Mesenchymal stem cell (in vitro differentiated cells and primary cell): ENCODE measurements around the gene SLC49A3.

Experiments
- DNase-seq: peaks from one replicate; pipeline ENCODE4 v3.0.0-alpha.2; 2013
- H2AFZ ChIP-seq: one replicate; pipeline ENCODE4 v1.6.1; 2013; ENCODE audit warnings: low read depth, mild to moderate bottlenecking, control low read depth, inconsistent platforms, low read length, moderate library complexity
- H2AK5ac ChIP-seq: 2 replicates; pipeline ENCODE4 v1.6.1; 2013; ENCODE audit warnings: low read length, moderate library complexity, mild to moderate bottlenecking, inconsistent platforms; ENCODE audit not compliant: severe bottlenecking
- H2BK120ac ChIP-seq: one replicate; pipeline ENCODE4 v1.6.1; 2013; ENCODE audit warnings: low read depth, mild to moderate bottlenecking, inconsistent platforms, low read length, moderate library complexity
- H2BK12ac ChIP-seq, 2 experiments: one replicate each; pipeline ENCODE4 v1.6.1; 2013; ENCODE audit warnings: inconsistent platforms in 2 of 2, low read length in 2 of 2, mild to moderate bottlenecking in 2 of 2, moderate library complexity in 2 of 2, control low read depth in 1 of 2
- H2BK15ac ChIP-seq: one replicate; pipeline ENCODE4 v1.6.1; 2013; ENCODE audit warnings: mild to moderate bottlenecking, low read depth, inconsistent platforms; ENCODE audit not compliant: poor library complexity, severe bottlenecking
- H2BK5ac ChIP-seq: 2 replicates; pipeline ENCODE4 v1.6.1; 2013; ENCODE audit warnings: low read depth, mild to moderate bottlenecking, low read length, control low read depth, inconsistent platforms; ENCODE audit not compliant: poor library complexity, severe bottlenecking
- H3K14ac ChIP-seq, 2 experiments: one replicate each; pipeline ENCODE4 v1.6.1; 2013; ENCODE audit warnings: inconsistent platforms in 2 of 2, low read length in 2 of 2, control low read depth in 1 of 2, mild to moderate bottlenecking in 1 of 2, moderate library complexity in 1 of 2
- H3K18ac ChIP-seq, 2 experiments: one replicate each; pipeline ENCODE4 v1.6.1; 2013; ENCODE audit warnings: inconsistent platforms in 2 of 2, low read length in 2 of 2, control low read depth in 1 of 2, low read depth in 1 of 2, mild to moderate bottlenecking in 1 of 2
- H3K23ac ChIP-seq, 2 experiments: one replicate each; pipeline ENCODE4 v1.6.1; 2013; ENCODE audit warnings: inconsistent platforms in 2 of 2, low read length in 2 of 2, mild to moderate bottlenecking in 2 of 2, moderate library complexity in 2 of 2, control low read depth in 1 of 2
- H3K27ac ChIP-seq: 2 replicates; pipeline ENCODE4 v1.5.1; 2013; ENCODE audit warnings: mild to moderate bottlenecking, moderate library complexity, low read length, control low read depth, inconsistent platforms; ENCODE audit not compliant: poor library complexity, severe bottlenecking
- H3K27me3 ChIP-seq, 2 experiments: 2 replicates each; pipeline versions ENCODE4 v1.6.1 to v1.7.0; 2013; ENCODE audit warnings: low read length in 2 of 2, mild to moderate bottlenecking in 2 of 2, moderate library complexity in 2 of 2, control low read depth in 1 of 2, inconsistent platforms in 1 of 2; ENCODE audit not compliant: control insufficient read depth in 1 of 2, insufficient read depth in 1 of 2
- H3K36me3 ChIP-seq, 2 experiments: 2 replicates each; pipeline versions ENCODE4 v1.6.1 to v1.7.0; 2013; ENCODE audit warnings: low read length in 2 of 2, control low read depth in 1 of 2, inconsistent platforms in 1 of 2, low read depth in 1 of 2, mild to moderate bottlenecking in 1 of 2; ENCODE audit not compliant: insufficient read depth in 2 of 2, control insufficient read depth in 1 of 2
- H3K4ac ChIP-seq, 2 experiments: one replicate each; pipeline ENCODE4 v1.6.1; 2013; ENCODE audit warnings: inconsistent platforms in 2 of 2, low read length in 2 of 2, mild to moderate bottlenecking in 2 of 2, moderate library complexity in 2 of 2, control low read depth in 1 of 2, low read depth in 1 of 2
- H3K4me1 ChIP-seq: 2 replicates; pipeline ENCODE4 v1.6.1; 2013; ENCODE audit warnings: low read depth, low read length, control low read depth; ENCODE audit not compliant: control insufficient read depth, insufficient read depth
- H3K4me2 ChIP-seq: 2 replicates; pipeline ENCODE4 v1.6.1; 2013; ENCODE audit warnings: low read length, mild to moderate bottlenecking, inconsistent platforms; ENCODE audit not compliant: poor library complexity, severe bottlenecking
- H3K4me3 ChIP-seq, 2 experiments: 2 replicates each; pipeline versions ENCODE4 v1.5.1 to v1.7.0; 2013; ENCODE audit warnings: low read length in 2 of 2, mild to moderate bottlenecking in 2 of 2, control low read depth in 1 of 2, low read depth in 1 of 2; ENCODE audit not compliant: insufficient read depth in 1 of 2
- H3K79me1 ChIP-seq: replicated peaks from 2 replicates; pipeline ENCODE4 v1.6.1; 2013; ENCODE audit warnings: mild to moderate bottlenecking, control low read depth, low read length, inconsistent platforms; ENCODE audit not compliant: poor library complexity, severe bottlenecking
- H3K9ac ChIP-seq: 2 replicates; pipeline ENCODE4 v1.7.0; 2013; ENCODE audit warnings: mild to moderate bottlenecking, low read length, moderate library complexity
- H3K9me3 ChIP-seq: 2 replicates; pipeline ENCODE4 v1.7.0; 2013; ENCODE audit warnings: mild to moderate bottlenecking, low read length; ENCODE audit not compliant: control insufficient read depth
- H4K8ac ChIP-seq: one replicate; pipeline ENCODE4 v1.6.1; 2013; ENCODE audit warnings: inconsistent platforms, mild to moderate bottlenecking, low read length, moderate library complexity
- H4K91ac ChIP-seq: one replicate; pipeline ENCODE4 v1.6.1; 2013; ENCODE audit warnings: mild to moderate bottlenecking, low read length, inconsistent platforms
- WGBS: methylation state at CpG from one replicate; pipeline ENCODE4 v1.1.7; 2013; ENCODE audit warnings: mixed read lengths; 5-methylcytosine and 5-hydroxymethylcytosine counted together

Gene SLC49A3

DNA sequence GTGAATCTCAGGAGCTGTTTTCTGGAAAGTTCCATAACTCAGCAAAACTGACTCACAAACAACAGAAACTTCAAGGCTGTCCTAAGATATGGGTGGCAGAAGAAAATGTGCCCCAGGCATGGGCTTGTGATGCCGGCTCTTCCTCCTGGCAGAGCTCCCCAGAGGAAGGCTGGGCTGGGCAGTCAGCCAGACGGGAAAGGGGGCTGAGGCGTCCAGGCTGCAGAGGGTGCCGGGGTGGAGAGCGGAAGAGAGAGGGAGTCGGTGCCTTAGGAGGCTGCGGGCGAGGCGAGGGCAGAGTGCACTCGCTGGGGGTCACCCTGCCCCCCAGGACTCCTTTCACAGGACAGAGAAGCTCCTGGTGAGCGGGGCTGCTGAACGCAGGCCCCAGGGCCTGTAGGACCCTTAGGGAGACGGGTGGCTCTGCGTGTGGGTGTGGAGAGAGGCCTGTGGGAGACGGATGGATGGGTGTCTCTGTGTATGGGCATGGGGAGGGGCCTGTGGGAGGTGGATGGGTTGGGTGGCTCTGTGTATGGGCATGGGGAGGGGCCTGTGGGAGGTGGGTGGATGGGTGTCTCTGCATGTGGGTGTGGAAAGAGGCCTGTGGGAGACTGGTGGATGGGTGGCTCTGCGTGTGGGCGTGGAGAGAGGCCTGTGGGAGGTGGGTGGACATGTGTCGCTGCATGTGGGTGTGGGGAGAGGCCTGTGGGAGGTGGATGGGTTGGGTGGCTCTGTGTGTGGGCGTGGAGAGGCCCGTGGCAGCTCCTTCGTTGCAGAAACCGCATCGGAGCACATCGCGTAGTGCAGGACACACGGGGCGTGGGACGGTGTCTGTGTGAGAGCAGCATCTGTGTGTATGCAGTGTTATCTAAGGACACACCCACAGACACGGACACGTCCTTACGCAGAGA, 32.6 kb upstream of the SLC49A3 start:
- DNase-seq: no peak
- no peak overlapping the region for H2AFZ ChIP-seq
- peaks cover 5 to 79% of the 10 kb centered on the region in 2 experiments for H3K36me3 ChIP-seq
- H4K8ac ChIP-seq: no peak overlapping the region
- no peak overlapping the region for H2BK5ac ChIP-seq
- H3K9me3 ChIP-seq: no peaks in the 10 kb centered on the region
- H3K4me1 ChIP-seq: peaks cover 39% of the 10 kb centered on the region
- H3K23ac ChIP-seq: no peak overlapping the region
- no peaks in the 10 kb centered on the region for H3K27me3 ChIP-seq
- no peak overlapping the region for H2BK12ac ChIP-seq
- H3K4ac ChIP-seq: no peak overlapping the region
- WGBS: 98% methylated on average over 31 of the region's 31 CpGs
- no peak overlapping the region for H2AK5ac ChIP-seq
- H3K18ac ChIP-seq: no peak overlapping the region
- H3K4me3 ChIP-seq: no peak overlapping the region
- H3K4me2 ChIP-seq: no peak overlapping the region
- H3K14ac ChIP-seq: no peak overlapping the region
- peak overlapping the region; percentile 17 for H2BK15ac ChIP-seq
- H3K9ac ChIP-seq: no peak overlapping the region
- no peak overlapping the region for H2BK120ac ChIP-seq
- H3K27ac ChIP-seq: no peak overlapping the region
- no peak overlapping the region for H4K91ac ChIP-seq
- H3K79me1 ChIP-seq: peaks cover 12% of the 10 kb centered on the region

DNA sequence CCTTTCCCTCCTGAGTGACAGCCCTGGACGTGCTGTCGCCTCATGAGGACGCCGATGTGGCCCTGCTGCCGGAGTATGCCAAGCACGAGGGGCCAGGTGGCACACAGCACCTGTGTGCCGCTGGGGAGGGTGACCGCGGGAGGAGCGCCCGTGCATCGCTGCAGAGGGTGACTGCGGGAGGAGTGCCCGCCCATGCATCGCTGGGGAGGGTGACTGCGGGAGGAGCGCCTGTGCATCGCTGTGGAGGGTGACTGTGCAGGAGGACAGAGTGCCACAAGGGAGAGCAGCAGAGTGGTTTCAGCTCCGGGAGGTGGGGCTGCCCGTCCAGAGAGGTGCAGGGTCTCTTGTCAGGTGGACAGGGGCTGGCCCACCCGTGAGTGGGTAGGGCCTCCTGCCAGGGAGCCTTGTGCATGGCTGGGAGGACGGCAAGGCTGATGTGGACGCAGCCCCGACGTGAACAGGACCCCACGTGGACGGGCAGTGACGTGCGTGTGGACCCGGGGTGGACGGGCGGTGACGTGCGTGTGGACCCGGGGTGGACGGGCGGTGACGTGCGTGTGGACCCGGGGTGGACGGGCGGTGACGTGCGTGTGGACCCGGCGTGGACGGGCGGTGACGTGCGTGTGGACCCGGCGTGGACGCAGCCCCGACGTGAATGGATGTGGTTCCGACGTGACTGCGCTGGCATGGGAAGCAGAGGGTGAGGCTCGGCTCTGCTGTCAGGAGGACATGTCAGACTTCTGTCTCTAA, 31.3 kb upstream of the SLC49A3 start:
- DNase-seq: no peak
- no peak overlapping the region for H3K9ac ChIP-seq
- peaks cover 36% of the 10 kb centered on the region for H3K4me1 ChIP-seq

DNA sequence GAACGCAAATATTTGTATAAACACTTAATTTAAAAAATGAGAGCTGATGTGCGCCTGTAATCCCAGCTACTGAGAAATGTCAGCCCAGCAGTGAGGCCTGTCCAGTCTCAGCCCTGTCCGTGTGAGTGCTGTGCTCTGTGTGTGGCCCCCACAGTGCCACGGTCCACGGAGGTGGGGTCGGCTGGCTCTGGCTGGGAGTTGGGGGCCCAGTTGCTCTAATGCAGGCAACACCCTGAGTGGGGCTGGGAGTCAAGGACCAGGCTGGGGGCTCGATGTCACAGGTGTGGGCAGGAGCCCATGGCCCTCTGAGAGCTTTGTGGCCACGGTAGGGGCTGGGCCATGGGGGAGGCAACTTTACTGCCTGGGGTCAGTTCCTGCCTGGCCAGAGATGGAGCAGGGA, 29.5 kb upstream of the SLC49A3 start:
- Histone ChIP-seq H2BK5ac (no peak overlapping the region), H4K8ac (no peak overlapping the region), H3K27ac (no peak overlapping the region), H3K4me1 (peaks cover 43% of the 10 kb centered on the region), H3K27me3 (no peaks in the 10 kb centered on the region), H3K9ac (no peak overlapping the region), H2AK5ac (no peak overlapping the region), H3K36me3 (peaks cover 13 to 67% of the 10 kb centered on the region in 2 experiments), H3K4me3 (no peak overlapping the region), H3K4me2 (no peak overlapping the region), H2BK15ac (no peak overlapping the region), H3K23ac (no peak overlapping the region), H3K9me3 (no peaks in the 10 kb centered on the region), H2BK120ac (no peak overlapping the region), H3K18ac (no peak overlapping the region), H2BK12ac (no peak overlapping the region), H3K79me1 (peaks cover 12% of the 10 kb centered on the region), H3K14ac (no peak overlapping the region), H3K4ac (no peak overlapping the region), H2AFZ (no peak overlapping the region), H4K91ac (no peak overlapping the region)
- WGBS: 97% methylated on average over 8 of the region's 8 CpGs
- DNase-seq: no peak

More for the DNA sequence above, 31.3 kb upstream of the SLC49A3 start:
- no peaks in the 10 kb centered on the region for H3K9me3 ChIP-seq
- no peak overlapping the region for H4K8ac ChIP-seq
- H3K27me3 ChIP-seq: no peaks in the 10 kb centered on the region
- H3K4me3 ChIP-seq: no peak overlapping the region
- H2BK120ac ChIP-seq: no peak overlapping the region
- no peak overlapping the region for H2AK5ac ChIP-seq
- H4K91ac ChIP-seq: no peak overlapping the region
- no peak overlapping the region for H3K23ac ChIP-seq
- H3K4ac ChIP-seq: no peak overlapping the region
- no peak overlapping the region for H2BK5ac ChIP-seq
- no peak overlapping the region for H2AFZ ChIP-seq
- WGBS: 99% methylated on average over 55 of the region's 59 CpGs
- no peak overlapping the region for H3K14ac ChIP-seq
- no peak overlapping the region for H3K27ac ChIP-seq
- no peak overlapping the region for H3K4me2 ChIP-seq
- peaks cover 5 to 69% of the 10 kb centered on the region in 2 experiments for H3K36me3 ChIP-seq
- H3K79me1 ChIP-seq: peaks cover 12% of the 10 kb centered on the region
- no peak overlapping the region for H3K18ac ChIP-seq
- H2BK12ac ChIP-seq: peak overlapping the region in 1 of 2 experiments; percentile 42
- no peak overlapping the region for H2BK15ac ChIP-seq
